Ammon's horn (tissue), 1 donor: ENCODE results near the gene GRIPAP1.

ENCODE experiments used
- DNase-seq: peaks from one replicate; pipeline ENCODE4 v3.0.0-alpha.2; 2016; ENCODE audit warnings: low spot score

Gene GRIPAP1

GRCh38 chrX:48957827-48958634 is 44.0 kb downstream of the GRIPAP1 start:
- DNase-seq: peak; percentile 98

GRCh38 chrX:48957477-48957826 is 44.6 kb downstream of the GRIPAP1 start, which contains the start of gene OTUD5:
TSS of gene OTUD5 (minus strand) at chrX:48957607. CDS start at chrX:48957570, 37 bp downstream.
- DNase-seq: no peak

- no peak for DNase-seq
These were observed 45.2 kb downstream of the GRIPAP1 start for GRCh38 chrX:48956728-48957414.

- DNase-seq: no peak
These were observed 53.5 kb downstream of the GRIPAP1 start for GRCh38 chrX:48948589-48948988.

GRCh38 chrX:48945517-48946348 is 56.3 kb downstream of the GRIPAP1 start:
- peak; percentile 36 for DNase-seq

GRCh38 chrX:48942895-48943294 is 59.2 kb downstream of the GRIPAP1 start:
- no peak for DNase-seq

GRCh38 chrX:48940404-48940955 is 61.6 kb downstream of the GRIPAP1 start:
- DNase-seq: no peak

GRCh38 chrX:48939524-48940228 is 62.4 kb downstream of the GRIPAP1 start:
- DNase-seq: no peak

GRCh38 chrX:48938721-48939425 is 63.2 kb downstream of the GRIPAP1 start:
- no peak for DNase-seq

- peak; percentile 22 for DNase-seq
These were observed 64.8 kb downstream of the GRIPAP1 start for GRCh38 chrX:48937054-48937907.

- DNase-seq: no peak
These were observed 65.5 kb downstream of the GRIPAP1 start for GRCh38 chrX:48936429-48937053.

- no peak for DNase-seq
These were observed 66.8 kb downstream of the GRIPAP1 start for GRCh38 chrX:48935301-48935670.

GRCh38 chrX:48934581-48935300 is 67.3 kb downstream of the GRIPAP1 start:
- DNase-seq: no peak

GRCh38 chrX:48933757-48934156 is 68.3 kb downstream of the GRIPAP1 start:
- no peak for DNase-seq

- no peak for DNase-seq
These were observed 74.2 kb downstream of the GRIPAP1 start for GRCh38 chrX:48927736-48928382.

GRCh38 chrX:48927123-48927522 is 74.9 kb downstream of the GRIPAP1 start:
- DNase-seq: no peak

- DNase-seq: no peak
These were observed 77.8 kb downstream of the GRIPAP1 start for GRCh38 chrX:48924270-48924669.

- no peak for DNase-seq
These were observed 78.3 kb downstream of the GRIPAP1 start for GRCh38 chrX:48923771-48924170.
